GM12891 (cell line): ENCODE results near the gene C1QTNF7.

Source experiments
- POLR2A ChIP-seq: IDR thresholded peaks from 2 replicates; pipeline ENCODE4 v1.6.1; 2011; ENCODE audit warnings: low read depth, low read length, control low read depth
- POLR2AphosphoS5 ChIP-seq: IDR thresholded peaks from 2 replicates; pipeline ENCODE4 v1.6.1; 2011; ENCODE audit warnings: low read depth, low read length, control low read depth

DNA sequence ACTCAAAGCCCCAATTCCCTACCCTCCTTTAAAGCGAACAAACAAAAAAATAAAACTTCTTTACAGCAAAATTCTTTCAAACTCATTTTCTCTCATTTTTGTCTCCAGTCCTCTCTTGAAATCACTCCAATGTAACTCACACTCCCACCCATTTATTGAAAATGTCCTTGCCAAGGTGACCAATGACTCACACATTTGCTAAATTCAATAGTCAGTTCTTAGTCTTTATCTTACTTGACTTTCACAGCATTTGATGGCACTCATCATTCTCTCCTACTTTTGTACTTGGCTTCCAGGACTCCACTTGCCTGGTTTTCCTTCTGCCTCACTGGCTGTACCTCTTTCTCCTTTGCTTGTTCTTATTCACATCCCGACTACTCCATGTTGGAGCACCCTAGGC, 61.7 kb downstream of the C1QTNF7 start:
- no peak for TF ChIP-seq POLR2A
- TF ChIP-seq POLR2AphosphoS5, result no peak
